HepG2 (cell line): ENCODE measurements around the gene C5AR2. TPM values are rescaled to one million over a fixed set of nuclear protein-coding genes. Genes with fewer than 3 reads are reported as not detected.

Source experiments
- ARID4A ChIP-seq: sonication (generic); formaldehyde crosslinking; IDR thresholded peaks from 2 replicates; pipeline ENCODE4 v1.5.0; 2020; ENCODE audit warnings: mild to moderate bottlenecking, missing genetic modification reagents, borderline replicate concordance
- DNMT3B ChIP-seq: conservative IDR thresholded peaks from 2 replicates; pipeline ENCODE4 v1.6.1; 2016; ENCODE audit warnings: missing biosample characterization, control low read depth
- FOXK2 ChIP-seq: fragments of 450-650 bp; IDR thresholded peaks from 2 replicates; pipeline ENCODE4 v1.6.1; 2016
- IRF1 ChIP-seq: sonication (generic); formaldehyde crosslinking; IDR thresholded peaks from 2 replicates; pipeline ENCODE4 v1.4.0; 2020; ENCODE audit warnings: low read depth, mild to moderate bottlenecking, missing genetic modification reagents
- KLF9 ChIP-seq: IDR thresholded peaks from 2 replicates; pipeline ENCODE4 v1.6.1; 2016; ENCODE audit warnings: low read depth
- KMT2B ChIP-seq: IDR thresholded peaks from 2 replicates; pipeline ENCODE4 v1.6.1; 2016; ENCODE audit warnings: missing genetic modification reagents, missing compliant biosample characterization
- MAZ ChIP-seq, 2 experiments: sonication (generic) in 1 of 2; formaldehyde crosslinking in 1 of 2; IDR thresholded peaks; 2 replicates each; pipeline versions ENCODE4 v1.5.0 to v1.6.1; 2012 to 2020; ENCODE audit warnings: low read depth in 2 of 2, mild to moderate bottlenecking in 2 of 2, borderline replicate concordance in 1 of 2, improper control_type of control experiment in 1 of 2, low read length in 1 of 2, missing genetic modification reagents in 1 of 2, moderate library complexity in 1 of 2
- SNRNP70 ChIP-seq: fragments of 200-400 bp; formaldehyde crosslinking; IDR thresholded peaks from 2 replicates; pipeline ENCODE4 v1.6.1; 2017; ENCODE audit warnings: mild to moderate bottlenecking, low read depth, low read length, moderate library complexity
- TFAP4 ChIP-seq: sonication (generic); IDR thresholded peaks from 2 replicates; pipeline ENCODE4 v1.6.1; 2016; ENCODE audit warnings: low read depth, borderline replicate concordance
- TOPORS ChIP-seq: sonication (generic); formaldehyde crosslinking; IDR thresholded peaks from 2 replicates; pipeline ENCODE4 v1.8.0; 2023; ENCODE audit warnings: mild to moderate bottlenecking, missing genetic modification reagents
- ZBTB26 ChIP-seq: IDR thresholded peaks from 2 replicates; pipeline ENCODE4 v1.6.1; 2016; ENCODE audit warnings: missing compliant biosample characterization, missing genetic modification reagents, borderline replicate concordance
- ZBTB4 ChIP-seq: sonication (generic); formaldehyde crosslinking; IDR thresholded peaks from 2 replicates; pipeline ENCODE4 v1.4.0; 2020; ENCODE audit warnings: missing genetic modification reagents, mild to moderate bottlenecking, borderline replicate concordance
- ZNF343 ChIP-seq: sonication (generic); formaldehyde crosslinking; IDR thresholded peaks from 2 replicates; pipeline ENCODE4 v1.4.0; 2020; ENCODE audit warnings: mild to moderate bottlenecking, missing genetic modification reagents
- ZNF772 ChIP-seq: sonication (generic); formaldehyde crosslinking; IDR thresholded peaks from 2 replicates; pipeline ENCODE4 v1.5.0; 2020; ENCODE audit warnings: mild to moderate bottlenecking, missing genetic modification reagents
- polyA plus RNA-seq, 8 experiments: library from polyadenylated mRNA; depleted of rRNA in 3 of 8; stranded (reverse) in 7 of 8; unstranded in 1 of 8; fragments of >200 nt; fragmentation: Illumina TruSeq in 4 of 8; extraction: Trizol in 4 of 8; gene quantifications; 2 replicates each; pipeline versions ENCODE4 v1.2.1 to v1.2.3, GENCODE V29; 2011 to 2016; ENCODE audit warnings: low read depth in 4 of 8, missing spikeins in 1 of 8, mixed read lengths in 1 of 8; ENCODE audit not compliant: insufficient read depth in 1 of 8
- total RNA-seq, 5 experiments: library from RNA; depleted of rRNA; stranded (reverse); fragments of >200 nt; fragmentation: Illumina TruSeq; extraction: Trizol; gene quantifications; 2 replicates each; pipeline ENCODE4 v1.2.3, GENCODE V29; 2016; ENCODE audit warnings: low read depth in 1 of 5

C5AR2 gene
- total and polyA plus RNA-seq, 2 of the 13 experiments (the other 11 are each of a cell fraction or from before 2014, with no cell fraction given) = 0.09 to 0.24 TPM

- TF ChIP-seq ZBTB4 (peak; percentile 84; the same call in 1 of the 2 replicates), MAZ (IDR thresholded peaks at IDR 0.05; ENCODE audit: borderline replicate concordance, low read depth, low read length) (peak; percentile 93), MAZ (CRISPR knock-in tag; IDR thresholded peaks at IDR 0.05; ENCODE audit: low read depth) (peak; percentile 81; the same call in 1 of the 2 replicates), ARID4A (CRISPR knock-in tag) (peak; percentile 94), SNRNP70 (no peak), DNMT3B (0 out of 2 replicates have a peak, but pooled peaks have one; percentile 66), TFAP4 (peak; percentile 33; the same call in 1 of the 2 replicates), FOXK2 (no peak), ZBTB26 (CRISPR knock-in tag) (no peak), ZNF343 (CRISPR knock-in tag) (peak; percentile 62; the same call in 1 of the 2 replicates), KMT2B (CRISPR knock-in tag) (peak; percentile 73), TOPORS (CRISPR knock-in tag) (0 out of 2 replicates have a peak, but pooled peaks have one; percentile 32), KLF9 (CRISPR knock-in tag) (no peak; the same call in none of the 2 replicates), ZNF772 (peak; percentile 67; the same call in 1 of the 2 replicates), IRF1 (CRISPR knock-in tag) (0 out of 2 replicates have a peak, but pooled peaks have one; percentile 48)
Observed at GRCh38 chr19:47348819-47349795, 17.1 kb downstream of the C5AR2 start, which contains the start of gene DHX34 (continued).
